ENCODE results near the gene MARCHF3. TPM values are rescaled to one million over a fixed set of nuclear protein-coding genes. Genes with fewer than 3 reads are reported as not detected.

Gene MARCHF3
- total RNA-seq, 1 experiment from 2014 or later = 5.4 TPM

GRCh38 chr5:126872561-126873354, 157.6 kb downstream of the MARCHF3 start:
- no TSS peak for BruUV-seq (replicated peaks)
- H3K36me3 Mint-ChIP-seq (ENCODE audit: insufficient read depth, unreplicated experiment) = peaks cover 9% of the 10 kb centered on the region
- TF ChIP-seq CTCF (IDR thresholded peaks at IDR 0.05; ENCODE audit: unreplicated experiment) = no peak
- no peaks in the 10 kb centered on the region for H3K27me3 Mint-ChIP-seq (ENCODE audit: insufficient read depth, unreplicated experiment)
- no peaks in the 10 kb centered on the region for H3K4me1 Mint-ChIP-seq (ENCODE audit: insufficient read depth, unreplicated experiment)
- intact Hi-C loops (cut with micrococcal nuclease) = no loop called here
- H3K4me3 Mint-ChIP-seq (ENCODE audit: unreplicated experiment) = no peak overlapping the region
- CTCF ChIA-PET = no interaction called here
- POLR2A ChIA-PET = no interaction called here
- no peak overlapping the region for H3K27ac Mint-ChIP-seq (ENCODE audit: low read depth, unreplicated experiment)
- no peaks in the 10 kb centered on the region for H3K9me3 Mint-ChIP-seq (ENCODE audit: unreplicated experiment)
- DNase-seq (ENCODE audit: unreplicated experiment) = no peak

GRCh38 chr5:126871441-126871840, 158.9 kb downstream of the MARCHF3 start:
- intact Hi-C loops (cut with micrococcal nuclease) = no loop called here
- BruUV-seq (replicated peaks) = no TSS peak
- peaks cover 9% of the 10 kb centered on the region for H3K36me3 Mint-ChIP-seq (ENCODE audit: insufficient read depth, unreplicated experiment)
- H3K27me3 Mint-ChIP-seq (ENCODE audit: insufficient read depth, unreplicated experiment) = no peaks in the 10 kb centered on the region
- no peaks in the 10 kb centered on the region for H3K4me1 Mint-ChIP-seq (ENCODE audit: insufficient read depth, unreplicated experiment)
- ChIA-PET CTCF (interaction anchor here (1.2 kb wide), 1 partner anchor 23 kb away, joined by 3 read pairs; no protein-coding TSS in a partner anchor), POLR2A (interaction anchor here (0.6 kb wide), 2 partner anchors 36 to 245 kb away, joined by 3 read pairs; no protein-coding TSS in a partner anchor)
- H3K9me3 Mint-ChIP-seq (ENCODE audit: unreplicated experiment) = no peaks in the 10 kb centered on the region
- peak; percentile 56 for DNase-seq (ENCODE audit: unreplicated experiment)
- no peak overlapping the region for H3K27ac Mint-ChIP-seq (ENCODE audit: low read depth, unreplicated experiment)
- no peak for TF ChIP-seq CTCF (IDR thresholded peaks at IDR 0.05; ENCODE audit: unreplicated experiment)
- no peak overlapping the region for H3K4me3 Mint-ChIP-seq (ENCODE audit: unreplicated experiment)

GRCh38 chr5:126869005-126869451, 161.3 kb downstream of the MARCHF3 start:
- Mint-ChIP-seq H3K27me3 (ENCODE audit: insufficient read depth, unreplicated experiment) (no peaks in the 10 kb centered on the region), H3K4me3 (ENCODE audit: unreplicated experiment) (no peak overlapping the region), H3K9me3 (ENCODE audit: unreplicated experiment) (no peaks in the 10 kb centered on the region), H3K4me1 (ENCODE audit: insufficient read depth, unreplicated experiment) (no peaks in the 10 kb centered on the region), H3K27ac (ENCODE audit: low read depth, unreplicated experiment) (no peak overlapping the region), H3K36me3 (ENCODE audit: insufficient read depth, unreplicated experiment) (peaks cover 9% of the 10 kb centered on the region)
- ChIA-PET CTCF (interaction anchor here (0.7 kb wide), 1 partner anchor 11 kb away, joined by 4 read pairs; no protein-coding TSS in a partner anchor), POLR2A (no interaction called here)
- intact Hi-C loops (cut with micrococcal nuclease) = no loop called here
- TF ChIP-seq CTCF (IDR thresholded peaks at IDR 0.05; ENCODE audit: unreplicated experiment) = no peak
- no TSS peak for BruUV-seq (replicated peaks)
- DNase-seq (ENCODE audit: unreplicated experiment) = no peak

GRCh38 chr5:126868338-126869004, 161.9 kb downstream of the MARCHF3 start:
- no peaks in the 10 kb centered on the region for H3K9me3 Mint-ChIP-seq (ENCODE audit: unreplicated experiment)
- ChIA-PET CTCF (no interaction called here), POLR2A (no interaction called here)
- no peaks in the 10 kb centered on the region for H3K27me3 Mint-ChIP-seq (ENCODE audit: insufficient read depth, unreplicated experiment)
- intact Hi-C loops (cut with micrococcal nuclease) = no loop called here
- no peak overlapping the region for H3K27ac Mint-ChIP-seq (ENCODE audit: low read depth, unreplicated experiment)
- no TSS peak for BruUV-seq (replicated peaks)
- no peak for DNase-seq (ENCODE audit: unreplicated experiment)
- no peak overlapping the region for H3K4me3 Mint-ChIP-seq (ENCODE audit: unreplicated experiment)
- H3K36me3 Mint-ChIP-seq (ENCODE audit: insufficient read depth, unreplicated experiment) = peaks cover 9% of the 10 kb centered on the region
- H3K4me1 Mint-ChIP-seq (ENCODE audit: insufficient read depth, unreplicated experiment) = no peaks in the 10 kb centered on the region
- no peak for TF ChIP-seq CTCF (IDR thresholded peaks at IDR 0.05; ENCODE audit: unreplicated experiment)

Data from MCF 10A (cell line).